CD14-positive monocyte (primary cell): Measurements from ENCODE around the gene LRP1B. TPM values are rescaled to one million over a fixed set of nuclear protein-coding genes. Genes with fewer than 3 reads are reported as not detected.

Source experiments
- DNase-seq, 3 donors: peaks; one replicate each; pipeline ENCODE4 v3.0.0-alpha.2; 2011 to 2022
- H2AFZ ChIP-seq: 2 replicates; pipeline ENCODE4 v1.6.0; 2012; ENCODE audit warnings: mild to moderate bottlenecking, low read depth, low read length, inconsistent platforms; ENCODE audit not compliant: insufficient read depth, poor library complexity, severe bottlenecking
- H3K27ac ChIP-seq, 2 donors: 1 replicate in 1 of 2; 2 replicates in 1 of 2; pipeline ENCODE4 v1.5.1; 2012 to 2013; ENCODE audit warnings: low read length in 2 of 2, control low read depth in 1 of 2, inconsistent platforms in 1 of 2, low read depth in 1 of 2, mild to moderate bottlenecking in 1 of 2
- H3K27me3 ChIP-seq, 2 donors: one replicate each; pipeline versions ENCODE4 v1.6.0 to v1.6.1; 2011 to 2013; ENCODE audit warnings: low read length in 2 of 2; ENCODE audit not compliant: control insufficient read depth in 2 of 2, insufficient read depth in 2 of 2
- H3K36me3 ChIP-seq, 2 donors: replicated peaks in 1 of 2; 1 replicate in 1 of 2; 2 replicates in 1 of 2; pipeline versions ENCODE4 v1.5.1 to v1.6.1; 2012 to 2013; ENCODE audit warnings: low read length in 2 of 2, control low read depth in 1 of 2, inconsistent platforms in 1 of 2, mild to moderate bottlenecking in 1 of 2; ENCODE audit not compliant: insufficient read depth in 2 of 2, control insufficient read depth in 1 of 2
- H3K4me1 ChIP-seq, 2 donors: 1 replicate in 1 of 2; 2 replicates in 1 of 2; pipeline versions ENCODE4 v1.5.1 to v1.6.1; 2012 to 2013; ENCODE audit warnings: low read length in 2 of 2, control low read depth in 1 of 2, inconsistent platforms in 1 of 2, mild to moderate bottlenecking in 1 of 2, moderate library complexity in 1 of 2; ENCODE audit not compliant: insufficient read depth in 2 of 2, control insufficient read depth in 1 of 2
- H3K4me2 ChIP-seq: replicated peaks from 2 replicates; pipeline ENCODE3; 2012; ENCODE audit warnings: low read length, moderate library complexity, mild to moderate bottlenecking; ENCODE audit not compliant: poor library complexity, severe bottlenecking; ENCODE audit errors: extremely low read depth
- H3K4me3 ChIP-seq, 3 experiments: fragments of 200-600 bp in 1 of 3; sonication (generic) in 1 of 3; replicated peaks in 1 of 3; 1 replicate in 2 of 3; 2 replicates in 1 of 3; pipeline ENCODE4 v1.5.1; 2011 to 2013; ENCODE audit warnings: low read length in 3 of 3, mild to moderate bottlenecking in 3 of 3, control low read depth in 2 of 3, low read depth in 2 of 3, inconsistent platforms in 1 of 3, moderate library complexity in 1 of 3
- H3K79me2 ChIP-seq: 2 replicates; pipeline ENCODE4 v1.6.0; 2012; ENCODE audit warnings: mild to moderate bottlenecking, control low read depth, inconsistent platforms, low read length, moderate library complexity; ENCODE audit not compliant: insufficient read depth
- H3K9ac ChIP-seq: 2 replicates; pipeline ENCODE4 v1.6.0; 2017; ENCODE audit warnings: low read length, mild to moderate bottlenecking; ENCODE audit not compliant: insufficient read depth, poor library complexity, severe bottlenecking
- H3K9me3 ChIP-seq, 2 donors: replicated peaks in 1 of 2; 1 replicate in 1 of 2; 2 replicates in 1 of 2; pipeline versions ENCODE4 v1.5.1 to v1.6.1; 2012 to 2013; ENCODE audit warnings: low read length in 2 of 2, control low read depth in 1 of 2; ENCODE audit not compliant: control insufficient read depth in 1 of 2, insufficient read depth in 1 of 2
- H4K20me1 ChIP-seq: 2 replicates; pipeline ENCODE4 v1.6.0; 2012; ENCODE audit warnings: mild to moderate bottlenecking, low read length, control low read depth, moderate library complexity; ENCODE audit not compliant: insufficient read depth
- H3K27ac Mint-ChIP-seq, 7 donors: one replicate each; pipeline ENCODE4 v1.8.0; 2020; ENCODE audit warnings: mild to moderate bottlenecking in 7 of 7, mixed read lengths in 7 of 7, moderate library complexity in 6 of 7, inconsistent platforms in 2 of 7
- H3K27me3 Mint-ChIP-seq, 3 donors: one replicate each; pipeline ENCODE4 v1.8.0; 2021 to 2022; ENCODE audit warnings: low read depth in 3 of 3, mild to moderate bottlenecking in 3 of 3, mixed read lengths in 3 of 3, moderate library complexity in 3 of 3, inconsistent platforms in 1 of 3
- H3K36me3 Mint-ChIP-seq, 2 donors: one replicate each; pipeline ENCODE4 v1.8.0; 2020; ENCODE audit warnings: mixed read lengths in 2 of 2, inconsistent platforms in 1 of 2, mild to moderate bottlenecking in 1 of 2
- H3K4me1 Mint-ChIP-seq: one replicate; pipeline ENCODE4 v1.8.0; 2020; ENCODE audit warnings: mild to moderate bottlenecking, mixed read lengths
- H3K4me3 Mint-ChIP-seq, 2 donors: one replicate each; pipeline ENCODE4 v1.8.0; 2020; ENCODE audit warnings: mild to moderate bottlenecking in 2 of 2, mixed read lengths in 2 of 2, moderate library complexity in 1 of 2
- H3K9me3 Mint-ChIP-seq, 7 donors: one replicate each; pipeline ENCODE4 v1.8.0; 2020 to 2022; ENCODE audit warnings: mixed read lengths in 7 of 7, mild to moderate bottlenecking in 6 of 7, moderate library complexity in 6 of 7, inconsistent platforms in 2 of 7
- CTCF ChIP-seq: fragments of 200-600 bp; IDR thresholded peaks from one replicate; pipeline ENCODE4 v1.8.0; 2022; ENCODE audit warnings: antibody characterized with exemption, mild to moderate bottlenecking
- WGBS: methylation state at CpG from one replicate; pipeline ENCODE4 v1.1.5; 2013; ENCODE audit warnings: missing lambda C conversion rate; ENCODE audit not compliant: insufficient coverage; 5-methylcytosine and 5-hydroxymethylcytosine counted together
- intact Hi-C, 2 donors: fragments of 100-400 bp; cut with micrococcal nuclease; formaldehyde crosslinking; loops; one replicate each; pipeline versions ENCODE4 v1.15.0 to v1.15.1; 2023
- polyA plus RNA-seq, 3 donors: library from polyadenylated mRNA; depleted of rRNA in 1 of 3; unstranded in 2 of 3; stranded (reverse) in 1 of 3; fragments of 300-500 nt in 2 of 3; fragments of >200 nt in 1 of 3; fragmentation: Illumina TruSeq in 2 of 3; gene quantifications; 1 replicate in 2 of 3; 2 replicates in 1 of 3; pipeline ENCODE4 v1.2.3, GENCODE V29; 2012 to 2021

LRP1B gene
- polyA plus RNA-seq, 3 donors, result not detected

GRCh38 chr2:141748616-141749015, 382.2 kb downstream of the LRP1B start:
- Histone ChIP-seq H3K4me2 (no peak overlapping the region), H3K9me3 (peaks cover 12 to 25% of the 10 kb centered on the region in 2 donors), H3K79me2 (no peaks in the 10 kb centered on the region), H3K27me3 (no peaks in the 10 kb centered on the region), H2AFZ (no peak overlapping the region), H3K4me1 (no peaks in the 10 kb centered on the region), H3K4me3 (no peak overlapping the region), H3K27ac (no peak overlapping the region), H3K9ac (no peak overlapping the region), H4K20me1 (no peaks in the 10 kb centered on the region), H3K36me3 (no peaks in the 10 kb centered on the region)
- TF ChIP-seq CTCF, result no peak
- no peak overlapping the region for H3K4me3 Mint-ChIP-seq
- DNase-seq, result no peak
- no peaks in the 10 kb centered on the region for H3K36me3 Mint-ChIP-seq
- H3K27me3 Mint-ChIP-seq, result no peaks in the 10 kb centered on the region
- no peaks in the 10 kb centered on the region for H3K4me1 Mint-ChIP-seq
- H3K27ac Mint-ChIP-seq, result no peak overlapping the region
- peaks cover 0 to 9% (median 3%) of the 10 kb centered on the region in 7 donors for H3K9me3 Mint-ChIP-seq
- WGBS, result no CpG with 5 or more reads among the region's 1 CpG
- intact Hi-C loops, result no loop called here

GRCh38 chr2:141741652-141742051, 389.2 kb downstream of the LRP1B start:
- no peak overlapping the region for H3K4me2 ChIP-seq
- intact Hi-C loops, result no loop called here
- H3K36me3 Mint-ChIP-seq, result no peaks in the 10 kb centered on the region
- no CpG with 5 or more reads among the region's 3 CpGs for WGBS
- no peaks in the 10 kb centered on the region for H4K20me1 ChIP-seq
- H3K79me2 ChIP-seq, result no peaks in the 10 kb centered on the region
- peaks cover 0 to 9% (median 2%) of the 10 kb centered on the region in 7 donors for H3K9me3 Mint-ChIP-seq
- TF ChIP-seq CTCF, result no peak
- H3K27me3 ChIP-seq, result no peaks in the 10 kb centered on the region
- H3K9me3 ChIP-seq, result peaks cover 12 to 15% of the 10 kb centered on the region in 2 donors
- no peak overlapping the region for H2AFZ ChIP-seq
- H3K27me3 Mint-ChIP-seq, result no peaks in the 10 kb centered on the region
- no peak overlapping the region for H3K4me3 ChIP-seq
- no peak overlapping the region for H3K9ac ChIP-seq
- no peaks in the 10 kb centered on the region for H3K36me3 ChIP-seq
- H3K27ac Mint-ChIP-seq, result no peak overlapping the region
- no peak overlapping the region for H3K27ac ChIP-seq
- H3K4me1 Mint-ChIP-seq, result no peaks in the 10 kb centered on the region
- no peak for DNase-seq
- H3K4me1 ChIP-seq, result no peaks in the 10 kb centered on the region
- no peak overlapping the region for H3K4me3 Mint-ChIP-seq
